ENCODE data around the gene NRG3. TPM values are rescaled to one million over a fixed set of nuclear protein-coding genes. Genes with fewer than 3 reads are reported as not detected.

NRG3 gene
- total and polyA plus RNA-seq, 2 of the 4 experiments (the other 2 are of a cell fraction): not detected

DNA sequence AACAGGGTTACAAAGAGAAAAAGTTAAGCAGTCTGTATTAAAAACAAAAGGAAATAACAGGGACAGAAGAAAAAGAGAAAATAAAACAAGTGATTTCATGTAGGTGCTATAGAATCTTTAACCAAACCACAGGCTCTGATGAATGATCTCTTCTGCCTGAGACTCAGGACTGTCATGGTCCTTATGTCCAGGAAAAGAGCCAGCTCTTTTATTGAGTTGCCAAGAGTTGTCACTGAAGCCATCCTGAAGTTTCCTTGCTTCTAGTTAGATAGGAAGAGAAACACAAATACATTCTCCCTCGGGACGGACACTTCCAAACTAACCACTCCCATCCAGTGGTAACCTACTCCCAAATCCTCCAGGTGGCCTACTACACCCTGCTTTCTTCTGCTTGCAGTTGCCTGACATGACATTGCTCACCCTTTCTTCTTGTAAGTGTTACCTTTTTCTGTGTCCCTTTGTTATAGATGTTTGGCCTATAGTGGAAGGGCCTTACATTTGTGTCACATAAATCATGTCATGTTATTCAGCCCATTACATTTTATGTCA, 346.7 kb downstream of the NRG3 start:
- Histone ChIP-seq H4K20me1 (ENCODE audit: insufficient read depth, low read length) (no peaks in the 10 kb centered on the region), H3K4me3 (ENCODE audit: insufficient read depth, low read depth, low read length) (no peak overlapping the region), H3K18ac (ENCODE audit: low read depth, low read length) (no peak overlapping the region), H2BK5ac (ENCODE audit: low read depth, low read length, poor library complexity, severe bottlenecking) (no peak overlapping the region), H3K27ac (ENCODE audit: insufficient read depth, low read length) (no peak overlapping the region), H3K14ac (replicated peaks; ENCODE audit: low read depth, low read length) (no peak overlapping the region), H3K36me3 (ENCODE audit: control insufficient read depth, insufficient read depth, low read length) (no peaks in the 10 kb centered on the region), H2BK15ac (ENCODE audit: low read depth, low read length) (no peak overlapping the region), H2BK20ac (ENCODE audit: low read depth, low read length) (no peak overlapping the region), H2BK120ac (ENCODE audit: low read depth, low read length) (no peak overlapping the region), H3K4me2 (ENCODE audit: low read depth, low read length) (no peak overlapping the region), H3K27me3 (ENCODE audit: control insufficient read depth, insufficient read depth, low read length) (no peaks in the 10 kb centered on the region), H4K91ac (ENCODE audit: insufficient read depth, low read depth, low read length) (no peak overlapping the region), H4K5ac (ENCODE audit: low read depth, low read length) (no peak overlapping the region), H3K79me1 (ENCODE audit: low read depth in 1 of 2, low read length in 2 of 2) (no peaks in the 10 kb centered on the region), H4K8ac (ENCODE audit: low read depth in 2 of 2, low read length in 2 of 2) (no peak overlapping the region), H3K4me1 (ENCODE audit: control insufficient read depth, insufficient read depth, low read length) (no peaks in the 10 kb centered on the region), H2AFZ (replicated peaks; ENCODE audit: low read length, poor library complexity) (no peak overlapping the region), H3K9me1 (ENCODE audit: insufficient read depth, low read length) (no peaks in the 10 kb centered on the region), H3K9ac (ENCODE audit: low read depth, low read length) (no peak overlapping the region), H3K56ac (ENCODE audit: extremely low read depth, insufficient read depth, low read length) (no peak overlapping the region), H3K4ac (ENCODE audit: low read depth, low read length) (no peak overlapping the region), H3K9me3 (ENCODE audit: control insufficient read depth, insufficient read depth, low read length) (peaks cover 4% of the 10 kb centered on the region; the same call in 1 of the 2 replicates), H3K23ac (ENCODE audit: low read depth, low read length) (no peak overlapping the region), H2AK5ac (ENCODE audit: low read depth, low read length) (no peak overlapping the region), H2AK9ac (replicated peaks; ENCODE audit: low read depth, low read length, poor library complexity) (no peak overlapping the region)
- WGBS, 2 experiments (ENCODE audit: extremely low coverage in 2 of 2, insufficient read length in 1 of 2): no CpG with 5 or more reads among the region's 2 CpGs
- TF ChIP-seq MXI1 (IDR thresholded peaks at IDR 0.05; ENCODE audit: borderline replicate concordance, low read depth, low read length) (no peak), BHLHE40 (IDR thresholded peaks at IDR 0.05; ENCODE audit: low read depth, low read length) (no peak), CEBPB (IDR thresholded peaks at IDR 0.05; ENCODE audit: low read depth, low read length) (no peak), RAD21 (IDR thresholded peaks at IDR 0.05; ENCODE audit: low read length) (no peak), POLR2A (IDR thresholded peaks at IDR 0.05; ENCODE audit: low read depth, low read length) (no peak), RCOR1 (IDR thresholded peaks at IDR 0.05; ENCODE audit: insufficient replicate concordance, low read length) (no peak), CHD1 (IDR thresholded peaks at IDR 0.05; ENCODE audit: low read depth, low read length) (no peak), MAFK (IDR thresholded peaks at IDR 0.05; ENCODE audit: low read depth, low read length) (no peak), NFE2L2 (IDR thresholded peaks at IDR 0.05; ENCODE audit: low read depth, low read length) (no peak)
- TF ChIP-seq, protein P1, sequence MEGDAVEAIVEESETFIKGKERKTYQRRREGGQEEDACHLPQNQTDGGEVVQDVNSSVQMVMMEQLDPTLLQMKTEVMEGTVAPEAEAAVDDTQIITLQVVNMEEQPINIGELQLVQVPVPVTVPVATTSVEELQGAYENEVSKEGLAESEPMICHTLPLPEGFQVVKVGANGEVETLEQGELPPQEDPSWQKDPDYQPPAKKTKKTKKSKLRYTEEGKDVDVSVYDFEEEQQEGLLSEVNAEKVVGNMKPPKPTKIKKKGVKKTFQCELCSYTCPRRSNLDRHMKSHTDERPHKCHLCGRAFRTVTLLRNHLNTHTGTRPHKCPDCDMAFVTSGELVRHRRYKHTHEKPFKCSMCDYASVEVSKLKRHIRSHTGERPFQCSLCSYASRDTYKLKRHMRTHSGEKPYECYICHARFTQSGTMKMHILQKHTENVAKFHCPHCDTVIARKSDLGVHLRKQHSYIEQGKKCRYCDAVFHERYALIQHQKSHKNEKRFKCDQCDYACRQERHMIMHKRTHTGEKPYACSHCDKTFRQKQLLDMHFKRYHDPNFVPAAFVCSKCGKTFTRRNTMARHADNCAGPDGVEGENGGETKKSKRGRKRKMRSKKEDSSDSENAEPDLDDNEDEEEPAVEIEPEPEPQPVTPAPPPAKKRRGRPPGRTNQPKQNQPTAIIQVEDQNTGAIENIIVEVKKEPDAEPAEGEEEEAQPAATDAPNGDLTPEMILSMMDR (conservative IDR thresholded peaks at IDR 0.05; ENCODE audit: low read depth, low read length): no peak
- intact Hi-C loops (cut with micrococcal nuclease) (no loop called here), in situ Hi-C loops (cut with MboI; ENCODE audit: low sequenced_read_pairs) (no loop called here), dilution Hi-C loops (cut with HindIII; ENCODE audit: low sequenced_read_pairs, unreplicated experiment) (no loop called here)
- ChIA-PET CTCF (no interaction called here), POLR2A (ENCODE audit: unreplicated experiment) (no interaction called here)
- BruUV-seq (replicated peaks): no TSS peak
- DNase-seq (no peak), ATAC-seq (ENCODE audit: low read depth) (no peak)

Measured in IMR-90 (cell line).